Measurements from ENCODE around the gene MFAP1. TPM values are rescaled to one million over a fixed set of nuclear protein-coding genes. Genes with fewer than 3 reads are reported as not detected.
"Not testable (repeated sequence)": the region's sequence is repeated elsewhere in the genome, so short reads cannot be mapped to it uniquely, and the experiment has no call there.

The MFAP1 gene
- total and polyA plus RNA-seq, 12 donors: 13.0 to 23.4 (median 20.7) TPM

DNA sequence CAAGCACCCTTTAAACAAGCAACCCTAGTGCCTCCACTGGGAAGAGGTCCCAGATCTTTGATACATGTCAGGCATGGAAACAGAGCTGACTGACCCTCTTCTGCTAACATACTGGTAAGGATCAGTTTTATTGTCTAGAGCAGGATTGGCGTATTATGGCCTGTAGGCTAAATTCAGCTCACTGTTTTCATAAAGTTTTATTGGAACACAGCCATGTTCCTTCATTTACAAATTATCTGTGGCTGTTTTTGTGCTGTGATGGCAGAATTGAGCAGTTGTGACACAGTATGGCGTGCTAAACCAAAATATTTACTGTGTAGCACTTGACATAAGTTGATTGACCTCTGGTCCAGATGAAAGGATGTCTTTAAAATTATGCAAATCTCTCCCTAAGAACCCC lies 47.3 kb upstream of the MFAP1 start:
- 74 to 85% methylated on average over 2 of the region's 2 CpGs for whole genome bisulfite sequencing, 2 donors
- intact Hi-C loops (cut with DNase I): loop anchor here in 3 of 10 donors (10.0 kb wide), 2 partner anchors 193 to 343 kb away; no protein-coding TSS in a partner anchor
- Histone ChIP-seq H3K27me3 (no peaks in the 10 kb centered on the region), H3K27ac (peak overlapping the region in 1 of 10 donors; percentile 36), H3K4me3 (no peak overlapping the region), H3K9me3 (no peaks in the 10 kb centered on the region), H3K4me1 (peaks cover 0 to 52% (median 3%) of the 10 kb centered on the region in 9 donors), H3K36me3 (peaks cover 0 to 60% (median 4%) of the 10 kb centered on the region in 9 donors)
- ATAC-seq (peak in 2 of 8 donors; percentile 27 to 37), DNase-seq (no peak)
- TF ChIP-seq, protein P1, sequence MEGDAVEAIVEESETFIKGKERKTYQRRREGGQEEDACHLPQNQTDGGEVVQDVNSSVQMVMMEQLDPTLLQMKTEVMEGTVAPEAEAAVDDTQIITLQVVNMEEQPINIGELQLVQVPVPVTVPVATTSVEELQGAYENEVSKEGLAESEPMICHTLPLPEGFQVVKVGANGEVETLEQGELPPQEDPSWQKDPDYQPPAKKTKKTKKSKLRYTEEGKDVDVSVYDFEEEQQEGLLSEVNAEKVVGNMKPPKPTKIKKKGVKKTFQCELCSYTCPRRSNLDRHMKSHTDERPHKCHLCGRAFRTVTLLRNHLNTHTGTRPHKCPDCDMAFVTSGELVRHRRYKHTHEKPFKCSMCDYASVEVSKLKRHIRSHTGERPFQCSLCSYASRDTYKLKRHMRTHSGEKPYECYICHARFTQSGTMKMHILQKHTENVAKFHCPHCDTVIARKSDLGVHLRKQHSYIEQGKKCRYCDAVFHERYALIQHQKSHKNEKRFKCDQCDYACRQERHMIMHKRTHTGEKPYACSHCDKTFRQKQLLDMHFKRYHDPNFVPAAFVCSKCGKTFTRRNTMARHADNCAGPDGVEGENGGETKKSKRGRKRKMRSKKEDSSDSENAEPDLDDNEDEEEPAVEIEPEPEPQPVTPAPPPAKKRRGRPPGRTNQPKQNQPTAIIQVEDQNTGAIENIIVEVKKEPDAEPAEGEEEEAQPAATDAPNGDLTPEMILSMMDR (IDR thresholded peaks at IDR 0.05): no peak

DNA sequence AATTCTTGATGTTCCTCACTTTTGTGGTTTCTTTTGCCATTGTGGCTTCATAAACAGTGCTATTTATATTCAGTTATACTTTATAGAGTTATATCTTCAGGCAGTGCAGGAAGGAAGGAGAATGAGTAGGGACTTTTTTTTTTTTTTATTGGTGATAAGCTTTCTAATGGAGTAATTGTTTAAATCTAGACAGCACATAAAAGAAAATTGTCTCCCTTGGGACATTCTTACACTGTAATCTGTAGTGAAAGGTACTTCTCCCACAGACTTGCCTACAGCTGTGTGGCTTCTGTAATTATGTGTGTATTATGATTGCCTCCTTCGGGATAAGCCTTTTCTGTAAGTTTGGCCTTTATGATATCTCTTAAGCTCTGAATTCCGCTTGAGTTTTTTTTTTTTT lies 43.9 kb upstream of the MFAP1 start:
- H3K27me3 ChIP-seq: no peaks in the 10 kb centered on the region
- intact Hi-C loops (cut with DNase I): no loop called here
- H3K9me3 ChIP-seq: no peaks in the 10 kb centered on the region
- WGBS, 2 donors: 69 to 83% methylated on average over 2 of the region's 2 CpGs
- H3K4me1 ChIP-seq: peaks cover 0 to 23% (median 0%) of the 10 kb centered on the region in 9 donors
- H3K36me3 ChIP-seq: peaks cover 0 to 71% (median 4%) of the 10 kb centered on the region in 9 donors
- DNase-seq (no peak), ATAC-seq (no peak)
- TF ChIP-seq, protein P1 (IDR thresholded peaks at IDR 0.05): no peak
- no peak overlapping the region for H3K4me3 ChIP-seq
- no peak overlapping the region for H3K27ac ChIP-seq

DNA sequence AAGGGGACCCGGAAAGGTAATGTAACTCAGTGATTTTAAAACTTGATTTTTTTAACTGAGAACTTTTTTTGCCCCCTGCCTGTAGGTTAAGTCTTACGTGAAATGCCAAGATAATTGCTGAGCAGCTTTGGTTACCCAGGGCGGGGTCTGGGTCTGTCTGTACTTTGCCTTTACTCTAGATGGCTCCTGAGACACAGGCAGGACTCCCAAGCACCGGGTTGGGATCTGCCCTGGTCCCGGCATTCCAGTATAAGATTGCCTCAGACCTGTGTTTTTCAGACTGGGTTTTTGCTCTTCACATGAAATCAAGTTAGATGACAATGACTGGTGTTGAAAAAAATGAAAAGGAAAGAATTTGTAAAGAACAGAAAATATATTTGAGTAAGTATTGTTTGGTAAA lies 42.6 kb upstream of the MFAP1 start:
- H3K9me3 ChIP-seq: no peaks in the 10 kb centered on the region
- intact Hi-C loops (cut with DNase I): no loop called here
- DNase-seq: no peak
- H3K4me3 ChIP-seq: no peak overlapping the region
- no peak for ATAC-seq
- H3K36me3 ChIP-seq: peaks cover 0 to 75% (median 5%) of the 10 kb centered on the region in 9 donors
- H3K4me1 ChIP-seq: peaks cover 0 to 14% (median 0%) of the 10 kb centered on the region in 9 donors
- WGBS, 2 donors: 94 to 95% methylated on average over 5 of the region's 5 CpGs
- TF ChIP-seq, protein P1 (IDR thresholded peaks at IDR 0.05): no peak
- no peaks in the 10 kb centered on the region for H3K27me3 ChIP-seq
- H3K27ac ChIP-seq: no peak overlapping the region

DNA sequence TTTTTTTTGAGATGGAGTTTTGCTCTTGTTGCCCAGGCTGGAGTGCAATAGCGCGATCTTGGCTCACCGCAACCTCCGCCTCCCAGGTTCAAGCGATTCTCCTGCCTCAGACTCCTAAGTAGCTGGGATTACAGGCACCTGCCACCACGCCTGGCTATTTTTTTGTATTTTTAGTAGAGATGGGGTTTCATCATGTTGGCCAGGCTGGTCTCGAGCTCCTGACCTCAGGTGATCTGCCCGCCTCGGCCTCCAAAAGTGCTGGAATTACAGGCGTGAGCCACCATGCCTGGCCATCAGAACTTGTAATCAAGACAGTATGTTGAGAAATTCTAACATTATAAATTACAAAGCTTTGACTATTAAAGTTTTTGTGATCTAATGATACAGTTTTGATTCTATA lies 42.1 kb upstream of the MFAP1 start:
- WGBS, 2 donors: 95 to 97% methylated on average over 10 of the region's 10 CpGs
- intact Hi-C loops (cut with DNase I); ATAC-seq; H3K9me3 ChIP-seq; DNase-seq; H3K4me1 ChIP-seq; H3K27ac ChIP-seq; H3K4me3 ChIP-seq; H3K27me3 ChIP-seq: not testable (repeated sequence)
- H3K36me3 ChIP-seq: peaks cover 0 to 78% (median 5%) of the 10 kb centered on the region in 9 donors

DNA sequence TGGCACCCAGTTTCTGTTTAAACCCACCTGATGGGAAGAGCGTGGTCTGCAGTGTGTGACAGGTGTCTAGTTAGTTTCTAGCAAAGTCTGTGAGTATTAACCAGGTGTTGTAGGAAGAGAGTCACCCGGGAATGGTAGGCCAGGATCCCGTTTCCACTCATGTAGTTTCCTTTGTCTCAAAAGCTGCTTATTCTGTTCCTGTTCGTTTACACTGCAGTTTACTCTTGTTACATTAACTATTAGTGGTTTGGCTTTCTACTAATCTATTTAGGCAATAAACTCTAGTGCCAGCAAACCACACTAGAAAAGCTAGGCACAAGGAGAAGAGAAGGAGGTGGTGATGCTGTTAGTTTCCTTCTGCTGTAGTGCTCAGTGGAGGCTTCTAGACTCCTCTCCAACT lies 35.1 kb upstream of the MFAP1 start:
- TF ChIP-seq, protein P1 (IDR thresholded peaks at IDR 0.05): no peak
- no peak for ATAC-seq
- H3K9me3 ChIP-seq: no peaks in the 10 kb centered on the region
- H3K27me3 ChIP-seq: no peaks in the 10 kb centered on the region
- 77 to 78% methylated on average over 4 of the region's 4 CpGs for WGBS, 2 donors
- H3K4me3 ChIP-seq: no peak overlapping the region
- no peaks in the 10 kb centered on the region for H3K4me1 ChIP-seq
- intact Hi-C loops (cut with DNase I): no loop called here
- no peak overlapping the region for H3K27ac ChIP-seq
- DNase-seq: no peak
- peaks cover 0 to 78% (median 5%) of the 10 kb centered on the region in 9 donors for H3K36me3 ChIP-seq

Data from heart right ventricle (tissue), 16 donors.